Cerebellar cortex (tissue), 1 donor: ENCODE data around the gene P4HA2.

ENCODE experiments used
- DNase-seq: peaks from one replicate; pipeline ENCODE4 v3.0.0-alpha.2; 2015; ENCODE audit warnings: low spot score

The P4HA2 gene

GRCh38 chr5:132264546-132265335 lies 37.1 kb upstream of the P4HA2 start:
- DNase-seq = no peak

- no peak for DNase-seq
These were observed 36.1 kb upstream of the P4HA2 start for GRCh38 chr5:132263548-132264261.

GRCh38 chr5:132262882-132263547 lies 35.4 kb upstream of the P4HA2 start:
- no peak for DNase-seq

- DNase-seq = peak; percentile 79
These were observed 34.5 kb upstream of the P4HA2 start for GRCh38 chr5:132261881-132262845.

- no peak for DNase-seq
These were observed 33.3 kb upstream of the P4HA2 start for GRCh38 chr5:132260714-132261551.

- DNase-seq = no peak
These were observed 32.4 kb upstream of the P4HA2 start for GRCh38 chr5:132260051-132260450.

GRCh38 chr5:132259069-132259851 lies 31.6 kb upstream of the P4HA2 start:
- no peak for DNase-seq

GRCh38 chr5:132258102-132259068 lies 30.7 kb upstream of the P4HA2 start:
- no peak for DNase-seq

- DNase-seq = no peak
These were observed 29.8 kb upstream of the P4HA2 start, which contains the start of gene PDLIM4 for GRCh38 chr5:132257131-132258101. Gene PDLIM4, plus strand, starts transcription at chr5:132257696. Its CDS starts 39 bp downstream, at chr5:132257735.

GRCh38 chr5:132256783-132257130 lies 29.1 kb upstream of the P4HA2 start:
- no peak for DNase-seq

- no peak for DNase-seq
These were observed 28.6 kb upstream of the P4HA2 start for GRCh38 chr5:132256086-132256782.

GRCh38 chr5:132254321-132254977 lies 26.8 kb upstream of the P4HA2 start:
- DNase-seq = no peak

- DNase-seq = no peak
These were observed 26.0 kb upstream of the P4HA2 start for GRCh38 chr5:132253452-132254320.

GRCh38 chr5:132253008-132253441 lies 25.4 kb upstream of the P4HA2 start:
- no peak for DNase-seq

GRCh38 chr5:132251220-132251725 lies 23.6 kb upstream of the P4HA2 start:
- no peak for DNase-seq
